PC-9 (cell line): ENCODE measurements around the gene AK9.

ENCODE experiments used
- EZH2 ChIP-seq: fragments of 200-600 bp; sonication (generic); IDR thresholded peaks from 2 replicates; pipeline ENCODE4 v1.8.0; 2017; ENCODE audit warnings: antibody characterized with exemption, low read depth
- TF ChIP-seq, protein P1 (sequence below): fragments of 200-600 bp; sonication (generic); conservative IDR thresholded peaks from 2 replicates; pipeline ENCODE4 v1.6.1; 2017; ENCODE audit warnings: mixed run types, antibody characterized with exemption, mild to moderate bottlenecking, moderate library complexity

DNA sequence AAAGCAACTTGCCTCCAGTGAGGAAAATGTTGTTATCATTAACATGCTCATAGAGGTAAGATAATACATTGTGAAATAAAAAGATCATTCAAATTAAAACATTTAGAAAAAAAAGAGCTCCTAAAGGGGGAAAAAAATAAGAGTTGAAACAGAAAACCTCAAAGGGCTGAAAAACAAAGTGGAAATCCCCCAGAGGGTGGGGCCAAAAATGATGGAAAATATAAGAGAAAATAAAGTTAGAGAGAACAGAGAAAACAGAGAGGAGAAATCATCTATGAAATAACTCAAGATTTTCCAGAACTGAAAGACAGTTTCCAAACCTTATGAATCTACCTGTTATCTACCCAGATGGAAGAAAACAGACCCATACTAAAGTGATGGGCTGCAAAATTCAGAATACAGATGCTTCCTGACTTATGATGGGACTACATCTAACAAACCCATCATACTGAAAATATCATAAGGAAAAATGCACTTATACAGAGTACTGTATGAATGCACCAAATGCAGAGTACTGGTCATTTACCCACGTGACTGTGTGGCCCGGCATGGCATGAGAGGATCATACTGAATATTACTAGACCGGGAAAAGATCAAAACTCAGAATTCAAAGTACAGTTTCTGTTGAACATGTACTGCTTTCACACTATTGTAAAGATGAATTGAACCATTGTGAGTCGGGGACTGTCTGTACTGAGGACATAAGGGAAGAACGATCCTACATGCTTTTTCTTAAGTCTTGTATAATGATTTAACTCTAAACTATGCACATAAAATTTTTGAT lies 212.0 kb downstream of the AK9 start:
- TF ChIP-seq, protein P1, sequence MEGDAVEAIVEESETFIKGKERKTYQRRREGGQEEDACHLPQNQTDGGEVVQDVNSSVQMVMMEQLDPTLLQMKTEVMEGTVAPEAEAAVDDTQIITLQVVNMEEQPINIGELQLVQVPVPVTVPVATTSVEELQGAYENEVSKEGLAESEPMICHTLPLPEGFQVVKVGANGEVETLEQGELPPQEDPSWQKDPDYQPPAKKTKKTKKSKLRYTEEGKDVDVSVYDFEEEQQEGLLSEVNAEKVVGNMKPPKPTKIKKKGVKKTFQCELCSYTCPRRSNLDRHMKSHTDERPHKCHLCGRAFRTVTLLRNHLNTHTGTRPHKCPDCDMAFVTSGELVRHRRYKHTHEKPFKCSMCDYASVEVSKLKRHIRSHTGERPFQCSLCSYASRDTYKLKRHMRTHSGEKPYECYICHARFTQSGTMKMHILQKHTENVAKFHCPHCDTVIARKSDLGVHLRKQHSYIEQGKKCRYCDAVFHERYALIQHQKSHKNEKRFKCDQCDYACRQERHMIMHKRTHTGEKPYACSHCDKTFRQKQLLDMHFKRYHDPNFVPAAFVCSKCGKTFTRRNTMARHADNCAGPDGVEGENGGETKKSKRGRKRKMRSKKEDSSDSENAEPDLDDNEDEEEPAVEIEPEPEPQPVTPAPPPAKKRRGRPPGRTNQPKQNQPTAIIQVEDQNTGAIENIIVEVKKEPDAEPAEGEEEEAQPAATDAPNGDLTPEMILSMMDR = no peak
- TF ChIP-seq EZH2 = no peak
